Type B pancreatic cell (in vitro differentiated cells): ENCODE data around the gene CXCL5. TPM values are rescaled to one million over a fixed set of nuclear protein-coding genes. Genes with fewer than 3 reads are reported as not detected.

ENCODE experiments used
- DNase-seq: peaks from one replicate; pipeline ENCODE4 v3.0.0; 2021; ENCODE audit warnings: mixed read lengths; ENCODE audit not compliant: unreplicated experiment; ENCODE audit errors: extremely low spot score
- H3K27ac Mint-ChIP-seq: 2 replicates; pipeline ENCODE4 v1.8.0; 2021; ENCODE audit warnings: mild to moderate bottlenecking, mixed read lengths
- H3K27me3 Mint-ChIP-seq: 2 replicates; pipeline ENCODE4 v1.8.0; 2021; ENCODE audit warnings: mixed read lengths
- H3K36me3 Mint-ChIP-seq: 2 replicates; pipeline ENCODE4 v1.8.0; 2021; ENCODE audit warnings: mixed read lengths
- H3K4me1 Mint-ChIP-seq: one replicate; pipeline ENCODE4 v1.8.0; 2021; ENCODE audit warnings: mixed read lengths; ENCODE audit not compliant: unreplicated experiment
- H3K4me3 Mint-ChIP-seq: 2 replicates; pipeline ENCODE4 v1.8.0; 2021; ENCODE audit warnings: mild to moderate bottlenecking, mixed read lengths
- H3K9me3 Mint-ChIP-seq: 2 replicates; pipeline ENCODE4 v1.8.0; 2021; ENCODE audit warnings: mixed read lengths
- CTCF ChIP-seq: fragments of 200-600 bp; sonication (generic); conservative IDR thresholded peaks from 2 replicates; pipeline ENCODE4 v1.5.0; 2021; ENCODE audit warnings: antibody characterized with exemption, mild to moderate bottlenecking
- total RNA-seq: library from RNA; stranded (reverse); gene quantifications from 2 replicates; pipeline ENCODE4 v1.2.1, GENCODE V29; 2021; ENCODE audit warnings: low replicate concordance

The CXCL5 gene
- total RNA-seq, 1 donor from 2014 or later: 6.7 TPM

- DNase-seq: no peak
These were observed 44.2 kb upstream of the CXCL5 start for GRCh38 chr4:74042681-74043080.

GRCh38 chr4:74041418-74041817 is 42.9 kb upstream of the CXCL5 start:
- Mint-ChIP-seq H3K4me3 (no peak overlapping the region), H3K4me1 (peaks cover 13% of the 10 kb centered on the region), H3K9me3 (no peaks in the 10 kb centered on the region), H3K36me3 (no peaks in the 10 kb centered on the region), H3K27me3 (peaks cover 65% of the 10 kb centered on the region), H3K27ac (no peak overlapping the region)
- no peak for DNase-seq
- no peak for TF ChIP-seq CTCF

More at GRCh38 chr4:74042681-74043080, 44.2 kb upstream of the CXCL5 start:
- Mint-ChIP-seq H3K9me3 (no peaks in the 10 kb centered on the region), H3K27ac (no peak overlapping the region), H3K36me3 (no peaks in the 10 kb centered on the region), H3K4me3 (no peak overlapping the region), H3K4me1 (peaks cover 8% of the 10 kb centered on the region), H3K27me3 (peaks cover 55% of the 10 kb centered on the region)
- no peak for TF ChIP-seq CTCF

GRCh38 chr4:74039315-74039763 is 40.9 kb upstream of the CXCL5 start:
- Mint-ChIP-seq H3K4me1 (peaks cover 13% of the 10 kb centered on the region), H3K36me3 (no peaks in the 10 kb centered on the region), H3K27ac (peak overlapping the region; percentile 2), H3K9me3 (no peaks in the 10 kb centered on the region), H3K27me3 (peaks cover 68% of the 10 kb centered on the region), H3K4me3 (peak overlapping the region; percentile 93)
- DNase-seq: no peak
- no peak for TF ChIP-seq CTCF

GRCh38 chr4:74038425-74039314 is 40.2 kb upstream of the CXCL5 start, which contains the start of gene CXCL3:
CXCL3 (minus strand) TSS chr4:74038689; CDS start chr4:74038611, 78 bp downstream.
- Mint-ChIP-seq H3K4me1 (peaks cover 13% of the 10 kb centered on the region), H3K36me3 (no peaks in the 10 kb centered on the region), H3K4me3 (peak within 1 kb of the TSS; percentile 93), H3K9me3 (no peaks in the 10 kb centered on the region), H3K27me3 (peaks cover 68% of the 10 kb centered on the region), H3K27ac (peak within 1 kb of the TSS; percentile 72)
- DNase-seq: peak; percentile 79
- TF ChIP-seq CTCF: peak; percentile 65

- Mint-ChIP-seq H3K27me3 (peaks cover 61% of the 10 kb centered on the region), H3K4me1 (peaks cover 13% of the 10 kb centered on the region), H3K27ac (peak overlapping the region; percentile 72), H3K9me3 (no peaks in the 10 kb centered on the region), H3K36me3 (no peaks in the 10 kb centered on the region), H3K4me3 (peak overlapping the region; percentile 93)
- no peak for TF ChIP-seq CTCF
- DNase-seq: no peak
These were observed 39.6 kb upstream of the CXCL5 start for GRCh38 chr4:74038086-74038424.
